Gastroesophageal sphincter (tissue), 3 donors: ENCODE data around the gene SNX24.

Experiments
- CTCF ChIP-seq, 4 experiments: fragments of 200-600 bp in 2 of 4; fragments of 450-650 bp in 2 of 4; sonication (generic) in 1 of 4; IDR thresholded peaks; one replicate each; pipeline ENCODE4 v1.5.1; 2017 to 2019; ENCODE audit warnings: antibody characterized with exemption in 4 of 4, mild to moderate bottlenecking in 2 of 4, moderate library complexity in 2 of 4
- POLR2A ChIP-seq, 2 donors: fragments of 450-650 bp; IDR thresholded peaks; one replicate each; pipeline ENCODE4 v1.6.1; 2017; ENCODE audit warnings: antibody characterized with exemption in 2 of 2, mild to moderate bottlenecking in 2 of 2, moderate library complexity in 1 of 2
- POLR2AphosphoS5 ChIP-seq: sonication (generic); formaldehyde crosslinking; IDR thresholded peaks from one replicate; pipeline ENCODE4 v1.6.1; 2017; ENCODE audit warnings: antibody characterized with exemption

- no peak for TF ChIP-seq CTCF (IDR thresholded peaks at IDR 0.05)
- no peak for TF ChIP-seq POLR2A (IDR thresholded peaks at IDR 0.05)
- TF ChIP-seq POLR2AphosphoS5: no peak
These were observed 182.8 kb downstream of the SNX24 start for GRCh38 chr5:123028222-123028621.
